ENCODE data around the gene FBXW10. TPM values are rescaled to one million over a fixed set of nuclear protein-coding genes. Genes with fewer than 3 reads are reported as not detected.
"Not testable (repeated sequence)": the region's sequence is repeated elsewhere in the genome, so short reads cannot be mapped to it uniquely, and the experiment has no call there.

FBXW10 gene
- total RNA-seq: 0.51 TPM
- long read RNA-seq: 0 reads

DNA sequence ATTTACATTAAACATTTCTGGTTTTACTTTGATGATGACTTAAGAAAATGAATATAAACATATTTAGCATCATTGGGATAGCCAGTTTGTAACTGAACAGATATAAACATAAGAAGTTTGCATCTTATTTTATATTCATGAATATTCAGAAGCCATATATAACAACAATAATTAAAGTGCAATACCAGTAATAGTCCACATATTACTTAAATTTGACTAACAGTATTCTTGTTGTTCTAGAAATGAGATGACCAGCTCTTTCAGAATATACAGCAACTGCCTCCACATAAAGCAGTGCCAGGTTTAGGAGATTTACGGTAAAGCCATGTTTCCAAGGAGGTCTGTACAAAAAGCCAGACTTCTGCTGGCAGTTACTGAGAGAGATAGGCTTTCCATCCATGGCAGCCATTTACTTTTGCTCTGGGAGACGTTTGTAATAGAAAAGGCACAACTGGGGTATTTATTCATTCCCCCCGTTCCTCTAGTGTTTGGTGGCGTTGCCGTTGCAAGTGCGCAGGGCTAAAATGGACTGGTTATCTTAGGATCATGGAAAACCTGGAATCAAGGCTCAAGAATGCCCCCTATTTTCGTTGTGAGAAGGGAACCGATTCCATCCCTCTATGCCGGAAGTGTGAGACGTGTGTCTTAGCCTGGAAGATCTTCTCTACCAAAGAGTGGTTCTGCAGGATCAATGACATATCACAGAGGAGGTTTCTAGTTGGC is at the start of gene FBXW10:
Gene FBXW10 (plus strand): TSS at position 356 of the 723 bp plus-strand sequence. CDS start 191 bp downstream, at position 547.
- DNase-seq (ENCODE audit: low spot score): not testable (repeated sequence)

GRCh38 chr17:18695143-18695542 is 48.7 kb upstream of the FBXW10 start:
- not testable (repeated sequence) for DNase-seq (ENCODE audit: low spot score)

DNA sequence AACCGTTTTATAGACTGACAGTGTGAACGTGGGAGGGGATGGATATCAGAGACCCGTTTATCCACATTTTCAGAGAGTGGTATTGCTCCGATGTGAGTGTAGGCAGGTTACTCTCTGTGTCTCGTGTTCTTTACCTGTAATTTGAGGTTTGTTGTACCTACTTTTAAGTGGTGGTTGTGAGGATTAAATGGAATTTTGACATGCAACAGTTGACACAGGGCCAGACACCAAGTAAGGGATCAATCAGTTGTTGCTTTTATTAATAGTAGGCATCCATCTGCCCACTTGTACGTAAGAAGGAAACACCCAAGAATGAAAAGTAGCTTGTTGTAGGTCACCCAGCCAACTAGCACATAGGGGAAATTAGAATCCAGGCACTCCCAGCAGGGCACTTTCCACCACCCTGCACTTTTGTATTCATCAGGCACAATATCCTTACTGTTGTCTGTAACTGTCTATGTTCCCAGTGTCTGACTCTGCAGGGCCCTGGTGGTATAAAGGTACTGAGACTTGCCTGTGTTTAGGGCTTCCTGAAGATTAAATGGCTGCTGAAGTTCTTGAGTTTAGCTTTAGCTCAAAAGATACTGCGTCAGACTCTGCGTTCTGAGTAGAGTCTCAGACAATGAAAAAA is 45.3 kb upstream of the FBXW10 start:
- DNase-seq (ENCODE audit: low spot score): not testable (repeated sequence)

DNA sequence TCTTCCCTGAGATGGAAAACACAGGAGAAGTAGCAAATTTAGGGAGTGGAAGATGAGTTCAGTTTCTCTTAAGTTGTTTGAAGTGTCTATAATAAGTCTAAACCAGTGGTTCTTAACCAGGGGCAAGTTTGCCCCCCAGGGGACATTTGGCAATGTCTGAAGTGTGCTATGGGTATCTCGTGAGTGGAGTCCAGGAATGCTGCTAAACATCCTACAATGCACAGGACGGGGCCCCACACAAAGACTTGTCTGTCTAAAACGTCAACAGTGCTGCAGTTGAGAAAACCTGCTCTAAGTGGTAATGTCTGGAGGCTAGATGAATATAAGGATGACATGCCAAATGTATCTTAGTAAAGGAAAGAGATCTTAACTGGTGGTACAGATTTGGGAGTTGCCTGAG is 37.9 kb upstream of the FBXW10 start:
- DNase-seq (ENCODE audit: low spot score): not testable (repeated sequence)

DNA sequence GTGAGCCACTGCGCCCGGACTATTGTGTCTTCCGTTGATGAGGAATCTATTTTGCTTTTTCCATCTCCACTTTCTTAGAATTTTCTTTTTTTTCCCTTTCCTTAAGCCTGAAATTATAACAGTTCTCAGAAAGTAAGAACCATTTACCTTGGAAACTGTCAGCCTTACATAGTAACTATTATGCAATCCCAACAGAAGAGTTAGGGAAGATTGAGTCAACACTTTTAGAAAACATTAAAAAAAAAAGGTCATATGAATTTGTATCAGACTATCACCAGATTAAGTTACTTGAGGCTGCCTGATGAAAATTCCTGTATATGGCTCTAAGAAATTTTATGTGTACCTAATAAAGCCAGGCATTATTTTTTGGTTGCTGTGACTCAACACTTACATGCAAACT is 35.6 kb upstream of the FBXW10 start:
- DNase-seq (ENCODE audit: low spot score): not testable (repeated sequence)

DNA sequence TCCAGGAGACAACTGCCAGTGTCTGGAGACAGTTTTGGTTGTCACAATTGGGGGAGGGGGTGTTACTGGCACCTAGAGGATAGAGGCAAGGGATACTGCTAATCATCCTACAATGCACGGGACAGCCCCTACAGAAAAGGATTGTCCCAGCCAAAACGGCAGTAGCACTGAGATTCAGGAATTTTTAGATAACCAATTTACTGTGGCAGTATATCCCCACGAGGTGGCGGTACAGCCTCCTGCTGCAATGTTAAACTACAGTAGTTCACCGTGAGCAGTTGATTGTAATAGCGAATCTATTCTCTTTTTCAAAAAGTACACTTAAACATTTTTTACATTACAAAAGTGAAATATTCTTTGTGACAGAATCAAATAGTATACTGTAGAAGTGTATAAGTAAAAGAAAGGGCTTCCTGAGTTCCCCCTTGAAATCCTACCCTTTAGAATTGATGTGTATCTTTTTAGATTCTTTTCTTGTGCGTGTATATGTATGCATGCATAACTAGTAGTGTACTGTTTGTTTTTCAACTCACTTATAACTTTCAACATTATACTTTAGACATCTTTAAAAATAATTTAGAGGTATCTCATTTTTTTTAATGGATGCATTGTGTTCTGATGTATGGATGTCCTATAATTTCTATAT is 31.4 kb upstream of the FBXW10 start:
- DNase-seq (ENCODE audit: low spot score): not testable (repeated sequence)

DNA sequence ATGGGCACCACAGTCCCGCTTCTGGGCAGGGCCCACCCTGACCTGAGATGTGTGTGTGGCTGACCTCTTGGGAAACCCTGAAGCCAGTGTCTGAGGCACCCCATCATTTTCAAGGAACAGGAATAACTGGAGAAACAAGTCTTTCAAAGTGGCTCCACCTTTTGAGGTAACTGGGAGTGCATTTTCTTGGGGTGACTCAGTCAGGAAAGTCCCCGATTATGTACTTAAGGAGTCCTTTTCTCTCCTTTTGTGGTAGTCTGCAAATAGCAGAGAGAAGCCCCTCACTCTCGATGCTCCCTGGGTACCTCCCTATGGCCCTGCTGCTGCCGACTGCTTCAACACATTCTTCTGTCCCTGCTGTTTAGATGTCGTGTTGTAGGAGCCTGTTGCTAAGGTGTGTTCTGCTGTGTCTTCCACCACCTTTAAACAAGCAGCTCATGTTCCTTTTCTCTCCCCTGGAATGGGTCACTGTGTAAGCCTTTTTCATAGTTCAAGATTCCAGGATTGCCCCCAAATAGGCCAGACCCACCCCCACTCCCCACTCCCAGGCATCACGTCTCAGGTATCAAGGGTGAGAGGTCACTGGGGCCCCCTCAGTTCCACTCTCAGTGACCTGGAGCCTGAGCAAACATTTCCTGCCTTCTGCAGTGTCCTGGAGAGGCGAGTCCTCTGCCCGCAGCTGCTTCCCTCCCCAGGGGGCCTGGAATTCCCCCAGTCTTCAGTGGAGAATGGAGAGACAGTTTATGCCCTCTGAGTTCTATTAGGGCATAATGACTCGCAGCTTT is 25.0 kb upstream of the FBXW10 start:
- not testable (repeated sequence) for DNase-seq (ENCODE audit: low spot score)

GRCh38 chr17:18719428-18720110 is 24.3 kb upstream of the FBXW10 start:
- DNase-seq (ENCODE audit: low spot score): not testable (repeated sequence)

GRCh38 chr17:18721775-18722547 is 21.9 kb upstream of the FBXW10 start:
- DNase-seq (ENCODE audit: low spot score): not testable (repeated sequence)

DNA sequence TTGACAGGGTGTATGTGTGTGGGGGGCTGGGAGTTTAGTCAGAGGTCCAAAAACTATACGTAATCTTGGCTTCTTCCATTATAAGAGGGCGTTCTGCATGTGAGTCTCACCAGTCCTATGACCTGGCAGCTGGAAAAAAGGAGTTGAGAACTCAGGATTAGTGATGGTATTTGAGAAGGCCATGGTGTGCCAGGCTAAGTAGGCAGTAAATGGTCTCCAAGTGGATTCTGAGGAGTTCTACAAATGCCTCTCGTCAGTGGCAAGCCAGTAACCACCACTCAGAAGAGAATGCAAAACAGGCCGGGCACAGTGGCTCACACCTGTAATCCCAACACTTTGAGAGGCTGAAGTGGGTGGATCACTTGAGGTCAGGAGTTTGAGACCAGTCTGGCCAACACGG is 21.2 kb upstream of the FBXW10 start:
- DNase-seq (ENCODE audit: low spot score): not testable (repeated sequence)

GRCh38 chr17:18723509-18723908 is 20.3 kb upstream of the FBXW10 start:
- not testable (repeated sequence) for DNase-seq (ENCODE audit: low spot score)

GRCh38 chr17:18732438-18732837 is 11.4 kb upstream of the FBXW10 start:
- not testable (repeated sequence) for DNase-seq (ENCODE audit: low spot score)

- DNase-seq (ENCODE audit: low spot score): not testable (repeated sequence)
Measured at GRCh38 chr17:18733350-18733749, 10.5 kb upstream of the FBXW10 start.

- not testable (repeated sequence) for DNase-seq (ENCODE audit: low spot score)
Measured at GRCh38 chr17:18739616-18740391, 4.0 kb upstream of the FBXW10 start.

DNA sequence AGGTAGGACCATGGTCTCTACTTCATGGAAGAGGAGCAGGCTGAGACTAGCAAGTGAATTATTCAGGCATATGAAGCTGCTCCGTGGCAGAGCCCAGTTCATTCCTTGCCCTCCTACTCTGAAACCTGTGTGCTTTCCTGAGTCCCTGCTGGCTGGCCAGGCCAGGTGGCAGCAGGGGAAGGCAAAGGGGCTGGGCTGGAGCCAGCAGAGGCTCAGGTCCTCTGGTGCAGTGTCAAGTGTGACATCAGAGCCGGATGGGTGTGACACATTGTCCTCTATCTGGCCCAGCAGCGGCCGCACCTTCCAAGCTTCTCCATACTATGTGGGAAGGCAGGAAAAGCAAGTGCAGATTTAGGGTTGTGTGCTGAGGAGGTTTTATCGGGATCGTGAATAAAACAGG is 2.6 kb upstream of the FBXW10 start:
- not testable (repeated sequence) for DNase-seq (ENCODE audit: low spot score)

DNA sequence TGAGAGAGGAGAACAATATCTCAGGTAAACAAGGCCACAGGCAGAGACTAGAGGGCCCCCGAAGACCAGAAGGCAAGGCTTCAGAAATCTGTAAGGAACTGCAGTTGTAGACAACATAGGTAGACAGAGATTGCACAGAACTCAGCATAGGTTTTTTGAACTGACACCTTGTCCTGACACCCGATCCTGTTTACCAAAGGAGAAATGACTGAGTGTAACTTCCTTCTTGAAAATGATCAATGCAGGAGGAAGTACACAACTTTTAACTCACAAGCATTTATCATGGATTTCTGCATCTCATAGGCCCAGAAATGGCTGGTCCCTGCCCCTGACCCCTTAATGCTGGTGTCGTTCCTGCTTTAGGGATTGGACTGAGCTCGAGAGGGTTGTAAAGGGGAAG is 872 bp downstream of the FBXW10 start:
- DNase-seq (ENCODE audit: low spot score): not testable (repeated sequence)

GRCh38 chr17:18746551-18746950 is 2.7 kb downstream of the FBXW10 start:
- DNase-seq (ENCODE audit: low spot score): not testable (repeated sequence)

DNA sequence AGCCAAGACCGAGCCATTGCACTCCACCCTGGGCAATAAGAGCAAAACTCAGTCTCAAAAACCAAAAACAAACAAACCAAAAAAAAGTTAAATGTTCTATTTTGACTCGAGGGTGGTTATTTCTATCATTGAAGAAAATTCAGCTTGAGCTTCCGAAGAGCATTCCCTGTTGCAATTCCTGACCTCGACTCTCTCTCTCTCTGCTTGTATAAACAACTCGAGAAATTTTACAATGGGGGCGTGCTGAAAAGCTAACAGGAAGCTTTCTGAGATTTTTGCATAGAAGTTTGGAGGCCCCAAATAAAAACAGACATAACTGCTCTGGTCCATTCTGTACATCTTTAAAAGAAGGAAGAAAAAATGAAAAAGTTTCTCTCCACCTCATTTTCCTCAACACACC is 3.6 kb downstream of the FBXW10 start:
- not testable (repeated sequence) for DNase-seq (ENCODE audit: low spot score)

DNA sequence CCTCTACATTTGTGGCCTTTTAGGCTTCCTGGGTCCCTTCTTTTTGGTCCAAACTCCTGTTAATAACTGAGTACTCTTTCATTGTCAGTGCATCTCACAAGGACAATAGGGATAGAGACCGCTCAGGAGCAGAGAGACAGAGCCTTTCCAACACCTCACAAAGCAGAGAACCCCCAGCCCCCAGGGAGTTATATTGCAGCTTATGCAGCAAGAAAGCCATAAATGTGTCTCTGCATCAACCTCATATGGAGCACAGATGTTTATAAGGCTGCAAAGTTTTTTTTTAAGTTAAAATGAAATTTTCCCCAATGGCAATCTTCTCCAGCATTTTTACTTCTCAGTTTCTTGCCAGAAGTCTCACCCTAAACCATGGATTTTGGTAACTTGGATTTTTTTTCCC is 6.4 kb downstream of the FBXW10 start:
- DNase-seq (ENCODE audit: low spot score): not testable (repeated sequence)
